GM03348 (cell line): ENCODE data around the gene CHRM1.
"Not testable (repeated sequence)": the region's sequence is repeated elsewhere in the genome, so short reads cannot be mapped to it uniquely, and the experiment has no call there.

Source experiments
- DNase-seq: peaks from one replicate; pipeline ENCODE4 v3.0.0; 2012; ENCODE audit warnings: low spot score

Gene CHRM1, protein sequence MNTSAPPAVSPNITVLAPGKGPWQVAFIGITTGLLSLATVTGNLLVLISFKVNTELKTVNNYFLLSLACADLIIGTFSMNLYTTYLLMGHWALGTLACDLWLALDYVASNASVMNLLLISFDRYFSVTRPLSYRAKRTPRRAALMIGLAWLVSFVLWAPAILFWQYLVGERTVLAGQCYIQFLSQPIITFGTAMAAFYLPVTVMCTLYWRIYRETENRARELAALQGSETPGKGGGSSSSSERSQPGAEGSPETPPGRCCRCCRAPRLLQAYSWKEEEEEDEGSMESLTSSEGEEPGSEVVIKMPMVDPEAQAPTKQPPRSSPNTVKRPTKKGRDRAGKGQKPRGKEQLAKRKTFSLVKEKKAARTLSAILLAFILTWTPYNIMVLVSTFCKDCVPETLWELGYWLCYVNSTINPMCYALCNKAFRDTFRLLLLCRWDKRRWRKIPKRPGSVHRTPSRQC

DNA sequence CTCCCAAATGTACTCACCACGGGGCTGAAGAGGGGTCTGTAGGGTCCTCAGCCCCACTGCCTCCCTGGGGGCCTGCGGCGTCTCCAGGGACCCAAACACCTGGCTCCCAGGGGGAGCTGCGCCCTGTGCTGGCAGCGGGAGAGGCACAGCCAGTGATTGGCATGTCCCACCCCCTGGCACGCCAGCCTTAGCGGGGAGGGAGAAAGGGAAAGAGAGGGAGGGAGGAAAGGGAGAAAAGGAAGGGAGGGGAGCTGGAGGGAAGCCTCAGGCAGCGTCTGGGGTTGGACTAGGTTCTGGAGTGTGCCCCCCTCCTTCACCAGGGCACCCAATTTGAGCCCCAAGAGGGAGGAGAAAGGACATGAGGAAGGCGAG lies at the start of gene CHRM1:
Gene CHRM1 (minus strand): TSS at position 163 of the 372 bp plus-strand sequence. CDS start 10,263 bp downstream, outside the sequence.
- no peak for DNase-seq

DNA sequence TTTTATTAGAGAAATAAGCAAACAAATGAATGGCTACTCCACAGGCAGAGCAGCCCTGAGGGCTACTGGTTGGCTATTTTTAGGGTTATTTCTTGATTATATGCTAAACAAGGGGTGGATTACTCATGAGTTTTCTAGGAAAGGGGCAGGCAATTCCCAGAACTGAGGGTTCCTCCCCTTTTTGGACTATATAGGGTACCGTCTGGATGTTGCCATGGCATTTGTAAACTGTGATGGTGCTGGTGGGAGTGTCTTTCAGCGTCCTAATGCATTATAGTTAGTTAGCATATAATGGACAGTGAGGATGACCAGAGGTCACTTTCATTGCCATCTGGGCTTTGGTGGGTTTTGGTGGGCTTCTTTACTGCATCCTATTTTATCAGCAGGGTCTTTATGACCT lies 44.4 kb upstream of the CHRM1 start:
- no peak for DNase-seq

DNA sequence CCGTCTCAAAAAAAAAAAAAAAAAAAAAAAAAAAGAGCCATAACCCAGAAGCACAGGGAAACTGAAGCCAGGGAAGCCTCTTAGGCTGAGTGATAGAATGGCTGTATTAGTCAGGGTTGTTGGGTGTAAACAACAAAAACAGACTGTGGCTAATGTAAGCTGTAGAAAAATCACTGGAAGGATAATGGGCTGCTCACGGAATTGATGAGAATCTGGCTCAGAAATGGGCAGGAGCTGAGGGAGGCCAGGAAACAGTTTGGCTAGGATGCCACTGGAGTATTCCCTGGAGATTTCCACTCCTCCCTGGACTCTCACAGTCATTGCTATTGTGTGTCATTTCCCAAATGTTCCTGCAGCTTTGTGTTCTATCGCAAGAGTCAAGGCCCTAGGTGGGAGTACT lies 41.2 kb upstream of the CHRM1 start:
- no peak for DNase-seq

DNA sequence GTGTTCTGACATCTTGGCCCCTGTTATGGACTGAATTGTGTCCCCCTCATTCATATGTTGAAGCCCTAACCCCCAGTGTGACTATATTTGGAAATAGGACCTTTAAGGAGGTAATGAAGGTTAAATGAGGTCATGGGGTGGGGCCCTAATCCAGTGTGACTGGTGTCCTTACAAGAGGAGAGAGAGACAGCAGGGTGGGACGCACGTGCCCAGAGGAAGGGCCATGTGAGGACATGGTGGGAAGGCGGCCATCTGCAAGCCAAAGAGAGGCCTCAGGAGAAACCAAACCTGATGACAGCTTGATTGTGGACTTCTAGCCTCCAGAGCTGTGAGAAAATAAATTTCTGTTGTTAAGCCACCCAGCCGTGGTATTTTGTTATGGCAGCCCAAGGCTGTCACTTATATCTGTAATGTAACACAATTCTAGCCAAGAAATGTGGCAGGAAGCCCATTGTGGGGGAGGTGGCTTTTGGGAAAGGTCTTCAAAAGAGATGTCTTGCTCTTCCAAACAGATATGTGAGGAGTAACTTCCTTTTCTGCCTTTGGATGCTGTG lies 39.9 kb upstream of the CHRM1 start:
- DNase-seq, result no peak

DNA sequence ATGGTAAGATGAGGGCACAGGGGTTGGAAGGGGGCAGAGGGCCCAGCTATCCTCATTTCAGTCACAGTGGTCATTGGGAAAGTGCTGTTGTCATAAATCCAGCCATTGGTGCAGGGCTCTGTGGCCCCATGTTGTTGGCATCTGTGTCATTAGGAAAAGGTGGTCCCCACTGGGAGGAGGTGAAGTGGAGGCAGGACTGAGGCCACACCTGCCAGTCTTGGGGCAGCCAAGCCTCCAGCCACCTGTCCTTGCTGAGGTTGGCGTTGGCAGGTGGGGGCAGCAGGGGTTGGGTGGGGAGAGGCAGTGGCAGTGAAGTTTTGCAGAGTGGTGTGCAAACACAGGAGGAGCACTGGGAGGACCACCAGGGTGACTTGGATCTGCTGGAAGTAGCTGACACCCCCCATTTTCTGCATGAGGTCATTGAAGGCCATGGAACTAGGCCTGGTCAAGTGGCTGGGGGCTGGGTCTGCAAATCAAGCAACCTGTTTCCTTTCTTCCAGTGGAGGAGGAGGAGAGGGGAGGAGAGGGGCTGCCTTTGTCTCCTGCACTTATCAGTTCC lies 38.3 kb upstream of the CHRM1 start:
- DNase-seq, result no peak

DNA sequence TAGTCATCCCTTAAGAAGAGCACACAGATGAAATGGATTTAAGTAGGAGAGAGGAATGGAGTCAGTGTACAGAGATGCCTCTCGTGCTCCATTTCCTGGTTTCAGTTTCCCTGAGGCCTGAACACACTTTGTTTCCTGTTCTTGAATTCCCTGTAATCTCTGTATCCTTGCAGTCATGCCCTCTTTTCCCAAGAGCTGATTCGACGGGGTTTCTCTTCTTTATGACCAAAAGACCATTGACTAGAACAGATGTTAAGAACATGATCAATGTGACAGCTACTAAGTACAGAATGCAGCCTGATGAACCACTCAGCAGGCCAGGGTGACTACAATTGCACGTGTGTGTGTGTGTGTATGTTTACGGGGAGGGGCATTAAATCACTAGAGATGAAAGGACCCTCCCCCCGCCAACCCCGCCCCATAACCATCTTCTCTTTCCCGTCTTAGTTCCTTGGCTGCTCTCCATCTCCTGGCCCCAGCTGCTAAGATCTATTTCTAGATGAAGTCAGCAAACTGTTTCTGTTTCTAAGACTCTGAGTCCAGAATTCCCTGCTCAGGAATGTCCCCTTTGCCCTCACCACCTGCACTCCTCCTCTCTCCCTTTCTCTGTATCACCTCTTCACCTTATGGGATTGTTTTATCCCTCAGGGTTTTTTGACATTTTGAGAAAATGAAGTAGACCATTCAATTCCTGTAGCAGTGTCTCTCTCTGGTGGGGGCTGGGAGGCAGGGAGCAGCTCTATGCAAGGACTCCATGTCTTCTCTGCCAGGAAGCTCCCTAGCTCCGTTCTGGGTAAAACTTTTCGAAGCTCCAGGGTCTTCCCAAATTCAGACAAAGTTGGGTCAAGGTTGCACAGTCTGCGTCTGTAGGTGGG lies 37.6 kb upstream of the CHRM1 start:
- DNase-seq, result peak; percentile 34

DNA sequence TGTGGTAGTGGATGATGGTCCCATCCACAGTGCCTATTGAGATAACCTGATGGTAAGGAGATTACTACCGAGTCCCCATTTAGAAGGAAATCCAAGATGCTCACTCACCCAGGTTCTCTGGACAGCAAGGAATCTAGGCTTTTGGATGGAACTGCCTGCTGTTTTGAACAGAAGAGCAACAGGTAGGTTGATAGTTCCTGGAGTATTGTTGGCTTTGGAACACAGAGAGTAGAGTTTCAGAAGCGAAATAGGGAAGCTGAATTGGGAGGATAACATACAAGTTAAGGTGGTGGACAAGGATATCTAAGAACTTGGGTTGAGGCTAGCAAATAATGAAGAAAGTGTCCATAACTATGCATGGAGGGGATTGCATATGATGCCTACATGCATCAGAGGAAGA lies 36.0 kb upstream of the CHRM1 start:
- DNase-seq, result no peak

DNA sequence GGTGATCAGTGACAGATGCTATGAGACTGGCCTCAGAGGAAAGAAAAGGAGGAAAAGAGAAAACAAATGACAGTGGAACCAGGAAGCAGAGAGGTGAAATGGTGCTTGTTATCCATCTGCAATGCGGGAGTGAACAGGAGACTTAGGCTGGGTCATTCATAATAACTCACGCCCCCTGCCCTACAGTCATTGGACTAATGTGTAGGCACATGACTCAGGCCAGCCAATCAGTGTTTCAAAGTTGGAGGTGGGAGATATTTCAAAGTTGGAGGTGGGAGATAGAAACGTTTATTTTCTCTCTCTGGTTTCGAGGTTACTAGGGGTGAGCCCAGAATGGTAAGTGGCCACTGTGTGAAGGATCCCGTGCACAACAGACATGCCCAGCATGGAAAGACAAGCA lies 33.3 kb upstream of the CHRM1 start:
- DNase-seq, result no peak

DNA sequence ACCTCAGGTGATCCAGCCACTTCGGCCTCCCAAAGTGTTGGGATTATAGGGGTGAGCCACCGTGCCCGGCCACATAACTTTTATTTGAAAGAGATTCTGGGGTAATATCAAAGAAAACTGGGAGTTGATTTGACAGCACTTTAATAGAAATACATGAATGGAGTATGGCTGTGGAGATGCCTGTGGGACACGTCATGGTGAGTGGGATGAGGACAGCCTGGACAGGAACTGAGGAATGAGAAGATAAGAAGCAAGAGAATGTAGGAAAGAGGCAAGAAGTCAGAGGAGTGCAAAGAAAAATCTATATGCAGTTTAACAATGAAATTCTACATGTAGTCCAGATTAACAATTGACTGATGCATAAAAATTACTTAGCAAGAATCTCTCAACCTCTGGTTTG lies 32.6 kb upstream of the CHRM1 start:
- DNase-seq, result no peak

DNA sequence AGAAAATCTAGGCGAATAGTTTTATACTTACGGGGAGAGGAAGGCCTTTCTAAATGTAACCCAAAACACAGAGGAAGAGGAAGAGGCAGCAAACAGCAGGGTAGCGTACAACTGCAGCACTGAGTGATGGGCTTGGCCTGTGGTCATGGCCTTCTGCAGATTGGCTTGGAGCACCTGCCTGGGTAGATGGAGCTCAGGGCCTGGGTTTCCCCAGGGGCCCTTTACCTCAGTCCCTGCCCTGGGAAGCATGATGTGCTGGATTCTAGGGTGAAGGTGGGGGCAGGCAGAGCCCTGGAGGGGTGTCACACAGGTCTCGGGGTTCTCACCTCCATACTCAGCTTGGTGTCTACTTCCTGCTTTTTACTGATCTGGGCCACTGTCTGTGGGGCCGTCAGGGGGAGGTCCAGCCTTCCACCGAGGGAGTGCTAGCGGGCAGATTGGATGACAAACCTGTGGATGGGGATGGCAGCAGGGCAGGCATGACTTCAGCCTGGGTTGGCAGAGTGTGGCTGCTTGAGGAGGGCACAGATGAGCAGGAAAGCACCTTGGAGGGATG lies 27.7 kb upstream of the CHRM1 start:
- DNase-seq, result no peak

DNA sequence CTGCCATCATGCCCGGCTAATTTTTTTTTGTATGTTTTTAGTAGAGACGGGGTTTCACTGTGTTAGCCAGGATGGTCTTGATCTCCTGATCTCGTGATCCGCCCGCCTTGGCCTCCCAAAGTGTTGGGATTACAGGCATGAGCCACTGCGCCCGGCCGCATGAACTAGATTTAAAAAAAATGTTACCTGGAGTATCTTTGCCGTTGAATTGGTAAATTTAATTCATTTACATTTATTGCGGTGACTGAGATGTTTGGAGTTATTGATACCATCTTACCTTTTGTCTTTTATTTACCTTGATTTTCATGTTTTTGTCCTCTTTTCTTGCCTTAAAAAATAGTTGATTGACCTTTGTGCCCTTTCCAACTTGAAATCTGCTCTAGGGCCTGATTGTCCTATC lies 24.4 kb upstream of the CHRM1 start:
- not testable (repeated sequence) for DNase-seq

DNA sequence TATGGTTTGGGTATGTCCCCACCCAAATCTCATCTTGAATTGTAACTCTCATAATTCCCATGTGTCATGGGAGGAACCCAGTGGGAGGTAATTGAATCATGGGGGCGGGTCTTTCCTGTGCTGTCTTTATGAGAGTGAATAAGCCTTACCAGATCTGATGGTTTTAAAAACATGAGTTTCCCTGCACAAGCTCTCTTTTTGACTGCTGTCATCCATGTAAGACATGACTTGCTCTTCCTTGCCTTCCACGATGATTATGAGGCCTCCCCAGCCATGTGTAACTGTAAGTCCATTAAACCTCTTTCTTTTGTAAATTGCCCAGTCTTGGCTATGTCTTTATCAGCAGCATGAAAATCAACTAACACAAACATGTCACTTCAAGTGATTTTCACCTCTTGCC lies 16.4 kb upstream of the CHRM1 start:
- not testable (repeated sequence) for DNase-seq

DNA sequence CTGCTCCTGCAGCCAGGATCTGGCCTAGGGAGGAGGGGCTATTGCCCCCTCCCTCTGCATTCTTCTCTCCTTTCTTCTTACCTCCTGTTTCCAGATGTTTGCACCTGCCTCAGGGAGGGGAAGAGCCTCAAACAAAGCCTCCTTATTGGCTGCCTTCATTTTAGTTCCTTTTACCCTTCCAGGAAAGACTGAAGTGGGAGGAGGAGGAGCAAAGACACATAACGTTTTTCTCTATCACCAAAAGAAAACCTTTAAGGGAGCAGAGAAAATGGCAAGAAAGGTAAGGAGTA lies 13.3 kb upstream of the CHRM1 start:
- no peak for DNase-seq

DNA sequence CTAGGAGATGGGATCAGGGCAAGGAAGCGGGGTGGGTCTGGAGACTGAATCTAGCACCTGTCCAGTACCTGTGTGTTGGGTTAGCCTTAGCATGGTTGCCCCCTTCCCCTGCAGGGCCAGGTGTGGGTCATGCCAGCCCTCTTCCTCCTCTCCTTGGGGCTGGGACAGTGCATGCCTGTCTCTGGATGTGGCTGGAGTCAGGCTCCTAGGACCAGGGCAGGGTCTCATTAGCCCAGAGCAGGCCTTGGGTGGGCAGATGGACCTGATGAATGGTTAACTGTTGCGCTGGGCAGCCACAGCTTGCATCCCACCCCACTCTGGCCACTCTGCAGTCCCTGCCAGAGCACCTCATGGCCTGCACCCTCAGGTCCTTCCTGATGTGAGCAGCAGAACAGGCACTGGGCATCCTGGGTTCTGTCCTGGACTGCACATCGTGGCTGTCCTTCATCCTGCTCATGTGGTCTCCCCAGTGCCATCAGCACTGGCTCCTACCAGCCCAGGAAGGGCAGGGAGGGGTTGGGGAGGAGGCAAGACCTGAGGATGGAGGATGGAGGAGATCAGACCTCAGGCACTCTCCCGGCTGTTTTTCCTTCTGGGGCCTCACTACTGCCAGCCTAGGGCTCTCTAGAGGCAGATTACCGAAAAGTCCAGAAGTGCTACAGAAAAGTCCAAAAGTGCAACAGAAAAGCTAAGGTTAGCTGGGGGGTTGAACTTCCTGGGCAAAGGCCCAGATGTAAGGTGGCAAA lies 12.8 kb upstream of the CHRM1 start:
- DNase-seq, result no peak

DNA sequence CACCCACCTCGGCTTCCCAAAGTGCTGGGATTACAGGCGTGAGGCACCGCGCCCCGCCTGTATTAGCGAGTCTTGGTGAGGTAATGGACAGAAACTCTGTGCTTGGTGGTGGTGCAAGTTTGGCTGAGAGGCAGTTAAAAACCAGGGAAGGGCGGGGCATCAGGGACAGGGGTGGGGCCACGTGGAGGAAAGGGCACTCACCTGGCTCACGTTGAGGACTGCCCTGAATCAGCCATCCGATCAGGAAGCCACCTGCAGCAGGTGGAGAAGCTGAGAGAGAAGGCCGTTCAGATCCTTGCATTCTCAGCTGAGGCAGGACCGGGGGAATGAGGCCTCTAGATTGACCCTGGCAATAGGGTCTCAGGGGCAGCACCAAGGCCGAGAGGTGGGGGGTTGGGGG lies 12.1 kb upstream of the CHRM1 start:
- no peak for DNase-seq

DNA sequence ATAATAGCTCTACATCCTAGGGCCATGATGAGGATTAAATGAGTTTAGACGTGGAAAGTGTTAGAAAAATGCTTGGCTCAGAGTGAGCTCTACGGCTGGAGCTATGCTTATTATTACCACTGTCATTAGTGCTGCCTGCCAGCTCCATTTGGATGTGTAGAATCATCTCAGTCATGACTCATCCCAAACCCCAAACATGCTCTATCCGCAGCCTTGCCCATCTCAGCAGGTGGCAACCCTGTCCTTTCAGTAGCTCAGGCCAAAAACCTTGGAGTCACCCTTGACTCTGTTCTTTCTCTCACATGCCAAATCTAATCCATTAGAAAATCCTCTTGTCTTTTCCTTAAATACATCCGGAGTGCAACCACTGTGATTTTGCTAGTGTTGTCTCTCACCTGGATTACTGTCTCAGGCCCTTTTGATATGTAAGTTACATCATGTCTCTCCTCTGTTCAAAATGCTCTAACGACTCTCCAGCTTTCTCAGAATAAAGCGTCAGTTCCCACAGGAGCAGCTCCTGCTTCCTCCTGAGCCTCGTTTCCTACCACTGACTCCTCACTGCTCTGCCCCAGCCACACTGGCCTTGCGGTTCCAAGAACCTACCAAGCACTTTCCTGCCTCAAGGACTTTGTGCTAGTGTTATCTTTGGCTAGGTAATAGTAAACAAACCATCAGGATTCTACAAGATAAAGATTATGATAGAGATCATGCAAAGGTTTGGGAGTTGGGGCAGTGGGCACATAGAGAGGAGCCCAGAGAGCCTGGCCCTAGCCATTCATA lies 10.5 kb upstream of the CHRM1 start:
- peak; percentile 5 for DNase-seq

DNA sequence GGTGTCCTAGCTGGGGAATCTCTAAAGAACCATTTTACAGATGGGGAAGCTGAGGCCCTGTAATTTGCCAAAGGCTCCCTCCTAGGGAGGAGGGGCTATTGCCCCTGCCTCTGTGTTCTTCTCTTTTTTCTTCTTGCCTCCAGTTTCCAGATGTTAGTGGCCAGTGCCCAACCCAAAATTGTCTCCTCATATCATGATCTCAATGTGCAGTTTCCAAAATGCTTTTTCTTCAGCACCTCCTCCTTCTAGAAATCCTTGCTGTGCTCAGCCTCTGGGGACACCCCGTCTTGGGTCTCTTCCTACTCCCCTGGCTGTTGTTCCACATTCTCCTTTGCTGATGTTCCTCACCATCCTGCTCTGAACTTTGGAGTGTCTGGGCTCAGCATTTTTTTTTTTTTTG lies 9.5 kb upstream of the CHRM1 start:
- DNase-seq, result no peak

DNA sequence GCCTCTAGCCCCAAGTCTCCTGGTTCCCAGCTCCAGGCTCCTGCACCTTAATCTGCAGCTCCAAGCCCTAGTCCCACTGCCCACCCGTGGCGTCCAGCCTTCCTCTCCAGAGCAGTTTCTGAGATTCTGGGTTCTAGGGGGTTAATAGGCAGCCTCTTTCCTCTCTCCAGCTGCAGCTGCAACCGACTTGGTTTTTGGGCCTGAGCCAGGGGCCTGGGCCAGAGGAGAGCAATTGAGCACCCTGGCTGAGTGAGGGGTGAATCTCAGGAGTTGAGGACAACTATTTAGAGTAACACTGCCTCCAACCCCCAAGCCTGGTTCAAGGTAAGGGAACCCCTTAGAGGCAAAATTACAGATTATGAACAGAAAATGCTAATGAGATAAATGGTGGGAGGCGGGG lies 9.0 kb upstream of the CHRM1 start:
- no peak for DNase-seq

DNA sequence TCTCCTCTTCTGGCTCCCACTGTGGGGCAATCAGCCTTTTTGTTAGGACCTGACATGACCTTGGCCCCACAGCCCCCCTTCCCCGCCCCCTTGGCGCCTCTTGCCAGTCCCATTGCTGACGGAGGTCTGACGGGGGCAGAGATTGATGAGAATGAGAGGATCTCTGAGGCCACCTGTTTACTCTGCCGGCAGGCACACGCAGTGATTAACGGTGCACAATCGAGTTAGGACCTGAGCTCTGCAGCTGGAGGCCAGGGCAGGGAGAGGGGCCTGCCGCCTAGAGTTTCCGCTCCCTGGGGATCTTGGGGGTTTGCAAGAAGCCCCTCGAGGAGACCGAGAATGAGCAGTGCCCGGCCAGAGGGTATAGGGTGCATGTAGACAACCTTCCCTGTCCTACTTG lies 6.8 kb upstream of the CHRM1 start:
- no peak for DNase-seq

DNA sequence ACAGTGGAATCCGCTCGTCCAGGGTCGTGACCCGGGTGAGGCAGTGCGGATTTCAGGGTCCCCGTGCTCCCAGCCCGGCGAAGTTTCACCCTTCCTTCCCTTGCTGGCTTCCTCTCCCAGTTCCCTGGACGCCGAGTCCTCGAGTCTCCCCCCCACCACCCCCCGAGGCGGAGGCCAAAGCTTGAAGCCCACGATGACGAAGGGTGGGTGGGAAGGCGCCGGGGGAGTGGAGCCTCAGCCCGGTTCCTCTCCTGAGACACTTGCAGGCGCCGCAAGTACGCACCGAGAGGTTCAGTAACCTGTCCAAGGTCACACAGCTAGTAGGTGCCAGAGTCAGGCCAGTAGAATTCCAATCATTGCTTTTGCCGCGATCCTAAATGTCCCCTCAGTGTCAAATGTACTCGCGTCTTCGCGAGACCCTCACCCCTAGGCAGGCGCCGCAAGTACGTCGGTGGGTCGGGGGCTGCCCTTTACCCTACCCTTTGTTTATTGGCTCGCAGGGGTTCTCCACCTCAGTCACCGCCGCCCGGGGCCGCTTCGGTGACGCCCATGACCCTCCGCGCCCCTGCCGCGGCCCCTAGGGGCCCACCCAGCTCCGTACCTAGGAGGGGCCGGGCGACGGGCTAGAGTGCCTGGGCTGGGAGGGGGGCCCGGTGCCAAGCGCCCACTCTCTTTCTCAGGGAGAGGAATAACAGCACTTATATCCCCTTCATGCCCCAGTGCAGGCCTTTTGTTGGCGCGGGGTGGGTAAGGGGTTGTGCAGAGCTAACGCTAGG lies 5.7 kb upstream of the CHRM1 start:
- DNase-seq, result no peak
